OCI-LY3 (cell line): ENCODE measurements around the gene BPIFA1.

Source experiments
- H2AFZ ChIP-seq: fragments of 200-600, 300-600 bp; shearing (Covaris generic); 2 replicates; pipeline ENCODE4 v1.6.0; 2014; ENCODE audit warnings: antibody characterized with exemption, low read depth, low read length
- H3K27ac ChIP-seq: fragments of 200-600, 300-600 bp; sonication (generic); 2 replicates; pipeline ENCODE4 v1.5.1; 2014; ENCODE audit warnings: mild to moderate bottlenecking, low read length, moderate library complexity, mixed read lengths
- H3K27me3 ChIP-seq: fragments of 200-600, 300-600 bp; sonication (generic); 2 replicates; pipeline ENCODE4 v1.6.1; 2014; ENCODE audit warnings: low read depth, low read length, mixed read lengths
- H3K36me3 ChIP-seq: fragments of 200-600, 300-600 bp; sonication (generic); replicated peaks from 2 replicates; pipeline ENCODE3; 2014; ENCODE audit warnings: low read depth, low read length, mixed read lengths
- H3K4me1 ChIP-seq: fragments of 300-600, 200-600 bp; sonication (generic); 2 replicates; pipeline ENCODE4 v1.6.1; 2014; ENCODE audit warnings: low read length, mixed read lengths
- H3K4me2 ChIP-seq: fragments of 200-600, 300-600 bp; sonication (generic); 2 replicates; pipeline ENCODE4 v1.6.1; 2014; ENCODE audit warnings: low read length, mixed read lengths
- H3K4me3 ChIP-seq: fragments of 300-600, 200-600 bp; sonication (generic); 2 replicates; pipeline ENCODE4 v1.5.1; 2014; ENCODE audit warnings: antibody characterized with exemption, mild to moderate bottlenecking, low read length, moderate library complexity
- H3K79me2 ChIP-seq: fragments of 300-600, 200-600 bp; shearing (Covaris generic); 2 replicates; pipeline ENCODE4 v1.6.1; 2014; ENCODE audit warnings: mild to moderate bottlenecking, low read length, mixed read lengths
- H3K9ac ChIP-seq: fragments of 300-600, 200-600 bp; shearing (Covaris generic); 2 replicates; pipeline ENCODE4 v1.6.0; 2014; ENCODE audit warnings: mild to moderate bottlenecking, low read length, moderate library complexity
- H3K9me3 ChIP-seq: fragments of 200-600, 300-600 bp; shearing (Covaris generic); 2 replicates; pipeline ENCODE4 v1.6.1; 2014; ENCODE audit warnings: low read length, mixed read lengths; ENCODE audit not compliant: insufficient read depth
- H4K20me1 ChIP-seq: fragments of 200-600, 300-600 bp; sonication (generic); 2 replicates; pipeline ENCODE4 v1.6.1; 2016; ENCODE audit warnings: low read length, mixed read lengths; ENCODE audit not compliant: insufficient read depth
- EZH2phosphoT487 ChIP-seq: fragments of 200-600 bp; shearing (Covaris generic); IDR thresholded peaks from 2 replicates; pipeline ENCODE4 v1.6.1; 2018; ENCODE audit warnings: antibody characterized with exemption, mixed run types, low read depth
- TF ChIP-seq, protein P1 (sequence below): fragments of 200-600, 300-600 bp; sonication (generic); IDR thresholded peaks from 2 replicates; pipeline ENCODE4 v1.5.1; 2014; ENCODE audit warnings: antibody characterized with exemption, low read length, low read depth

Gene BPIFA1

GRCh38 chr20:33233129-33233774 is 2.5 kb upstream of the BPIFA1 start:
- no peak overlapping the region for H2AFZ ChIP-seq

GRCh38 chr20:33234050-33234449 is 1.7 kb upstream of the BPIFA1 start:
- TF ChIP-seq EZH2phosphoT487: no peak
- TF ChIP-seq, protein P1, sequence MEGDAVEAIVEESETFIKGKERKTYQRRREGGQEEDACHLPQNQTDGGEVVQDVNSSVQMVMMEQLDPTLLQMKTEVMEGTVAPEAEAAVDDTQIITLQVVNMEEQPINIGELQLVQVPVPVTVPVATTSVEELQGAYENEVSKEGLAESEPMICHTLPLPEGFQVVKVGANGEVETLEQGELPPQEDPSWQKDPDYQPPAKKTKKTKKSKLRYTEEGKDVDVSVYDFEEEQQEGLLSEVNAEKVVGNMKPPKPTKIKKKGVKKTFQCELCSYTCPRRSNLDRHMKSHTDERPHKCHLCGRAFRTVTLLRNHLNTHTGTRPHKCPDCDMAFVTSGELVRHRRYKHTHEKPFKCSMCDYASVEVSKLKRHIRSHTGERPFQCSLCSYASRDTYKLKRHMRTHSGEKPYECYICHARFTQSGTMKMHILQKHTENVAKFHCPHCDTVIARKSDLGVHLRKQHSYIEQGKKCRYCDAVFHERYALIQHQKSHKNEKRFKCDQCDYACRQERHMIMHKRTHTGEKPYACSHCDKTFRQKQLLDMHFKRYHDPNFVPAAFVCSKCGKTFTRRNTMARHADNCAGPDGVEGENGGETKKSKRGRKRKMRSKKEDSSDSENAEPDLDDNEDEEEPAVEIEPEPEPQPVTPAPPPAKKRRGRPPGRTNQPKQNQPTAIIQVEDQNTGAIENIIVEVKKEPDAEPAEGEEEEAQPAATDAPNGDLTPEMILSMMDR: no peak
- no peaks in the 10 kb centered on the region for H3K79me2 ChIP-seq
- H4K20me1 ChIP-seq: no peaks in the 10 kb centered on the region
- no peak overlapping the region for H3K9ac ChIP-seq
- no peaks in the 10 kb centered on the region for H3K4me1 ChIP-seq
- no peaks in the 10 kb centered on the region for H3K9me3 ChIP-seq
- H3K36me3 ChIP-seq: no peaks in the 10 kb centered on the region
- no peak overlapping the region for H2AFZ ChIP-seq
- no peak overlapping the region for H3K4me3 ChIP-seq
- no peak overlapping the region for H3K4me2 ChIP-seq
- no peak overlapping the region for H3K27ac ChIP-seq
- peaks cover 59% of the 10 kb centered on the region for H3K27me3 ChIP-seq

More at GRCh38 chr20:33233129-33233774, 2.5 kb upstream of the BPIFA1 start:
- no peaks in the 10 kb centered on the region for H4K20me1 ChIP-seq
- H3K4me3 ChIP-seq: no peak overlapping the region
- H3K27me3 ChIP-seq: peaks cover 65% of the 10 kb centered on the region
- no peaks in the 10 kb centered on the region for H3K4me1 ChIP-seq
- TF ChIP-seq, protein P1: 0 out of 2 replicates have a peak, but pooled peaks have one; percentile 4
- TF ChIP-seq EZH2phosphoT487: no peak
- H3K36me3 ChIP-seq: no peaks in the 10 kb centered on the region
- H3K9me3 ChIP-seq: no peaks in the 10 kb centered on the region
- no peak overlapping the region for H3K9ac ChIP-seq
- no peaks in the 10 kb centered on the region for H3K79me2 ChIP-seq
- H3K27ac ChIP-seq: no peak overlapping the region
- H3K4me2 ChIP-seq: no peak overlapping the region

GRCh38 chr20:33236351-33236750 is 555 bp downstream of the BPIFA1 start:
- Histone ChIP-seq H3K4me2 (no peak overlapping the region), H3K27me3 (peaks cover 61% of the 10 kb centered on the region), H3K9ac (no peak overlapping the region), H3K36me3 (no peaks in the 10 kb centered on the region), H3K9me3 (no peaks in the 10 kb centered on the region), H2AFZ (no peak overlapping the region), H3K27ac (no peak overlapping the region), H3K4me1 (no peaks in the 10 kb centered on the region), H3K4me3 (no peak overlapping the region), H3K79me2 (no peaks in the 10 kb centered on the region), H4K20me1 (no peaks in the 10 kb centered on the region)
- no peak for TF ChIP-seq EZH2phosphoT487
- TF ChIP-seq, protein P1: no peak

DNA sequence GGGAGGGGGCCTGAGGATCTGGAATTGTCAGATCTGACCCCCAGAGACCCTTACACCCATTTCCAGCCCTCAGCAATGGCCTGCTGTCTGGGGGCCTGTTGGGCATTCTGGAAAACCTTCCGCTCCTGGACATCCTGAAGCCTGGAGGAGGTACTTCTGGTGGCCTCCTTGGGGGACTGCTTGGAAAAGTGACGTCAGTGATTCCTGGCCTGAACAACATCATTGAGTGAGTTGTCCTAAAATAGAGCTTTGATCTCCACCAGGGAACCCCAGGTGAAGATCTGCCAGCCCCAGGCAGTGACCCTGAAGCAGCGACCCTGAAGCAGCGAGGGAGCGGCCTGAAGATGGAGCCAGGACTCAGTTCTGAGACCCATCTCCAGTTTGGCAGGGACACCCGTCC is 2.2 kb downstream of the BPIFA1 start:
- Histone ChIP-seq H3K27me3 (peaks cover 47% of the 10 kb centered on the region), H3K27ac (no peak overlapping the region)

More for the DNA sequence above, 2.2 kb downstream of the BPIFA1 start:
- Histone ChIP-seq H2AFZ (no peak overlapping the region), H3K4me1 (no peaks in the 10 kb centered on the region), H3K4me2 (no peak overlapping the region), H3K4me3 (no peak overlapping the region), H3K9me3 (no peaks in the 10 kb centered on the region), H4K20me1 (no peaks in the 10 kb centered on the region), H3K36me3 (no peaks in the 10 kb centered on the region), H3K9ac (no peak overlapping the region), H3K79me2 (no peaks in the 10 kb centered on the region)
- no peak for TF ChIP-seq EZH2phosphoT487
- TF ChIP-seq, protein P1: no peak
